IMR-90 (cell line): ENCODE data around the gene FLT1. TPM values are rescaled to one million over a fixed set of nuclear protein-coding genes. Genes with fewer than 3 reads are reported as not detected.

Experiments
- ATAC-seq: fragments of 200-7000 bp; cut with Tn5 transposase; 2 replicates; pipeline ENCODE4 v1.9.1; 2020; ENCODE audit warnings: low read depth, mild to moderate bottlenecking, moderate library complexity
- BruUV-seq: library from RNA; stranded (reverse); fragments of 400-500 nt; replicated peaks from 2 replicates; lab custom pipeline; 2021; lab: Mats Ljungman, UMichigan
- CTCF ChIA-PET: fragments of 300-600 bp; formaldehyde crosslinking; extraction: SDS; loops from one replicate; lab custom pipeline; 2021; ENCODE audit warnings: antibody characterized with exemption; lab: Yijun Ruan, JAX
- POLR2A ChIA-PET: fragments of 300-600 bp; sonication (Branson Sonifier 250); formaldehyde crosslinking; loops from one replicate; lab custom pipeline; 2022; ENCODE audit warnings: antibody characterized with exemption; ENCODE audit not compliant: unreplicated experiment; lab: Charles Lee
- DNase-seq: peaks from one replicate; pipeline ENCODE4 v3.0.0; 2013
- H2AFZ ChIP-seq: replicated peaks from 2 replicates; pipeline ENCODE3; 2013; ENCODE audit warnings: low read length, mild to moderate bottlenecking; ENCODE audit not compliant: poor library complexity
- H2AK5ac ChIP-seq: 2 replicates; pipeline ENCODE4 v1.6.1; 2013; ENCODE audit warnings: low read depth, low read length, inconsistent platforms
- H2AK9ac ChIP-seq: replicated peaks from 2 replicates; pipeline ENCODE3; 2013; ENCODE audit warnings: mild to moderate bottlenecking, low read depth, low read length, moderate library complexity; ENCODE audit not compliant: poor library complexity
- H2BK120ac ChIP-seq: 2 replicates; pipeline ENCODE4 v1.6.1; 2013; ENCODE audit warnings: low read depth, low read length, inconsistent platforms
- H2BK15ac ChIP-seq: 3 replicates; pipeline ENCODE4 v1.6.1; 2013; ENCODE audit warnings: low read depth, low read length, inconsistent platforms
- H2BK20ac ChIP-seq: 2 replicates; pipeline ENCODE4 v1.6.1; 2013; ENCODE audit warnings: low read depth, mild to moderate bottlenecking, inconsistent platforms, low read length, moderate library complexity
- H2BK5ac ChIP-seq: 2 replicates; pipeline ENCODE4 v1.6.1; 2013; ENCODE audit warnings: mild to moderate bottlenecking, low read depth, low read length, inconsistent platforms; ENCODE audit not compliant: poor library complexity, severe bottlenecking
- H3K14ac ChIP-seq: replicated peaks from 2 replicates; pipeline ENCODE4 v1.6.1; 2013; ENCODE audit warnings: low read depth, low read length, inconsistent platforms
- H3K18ac ChIP-seq: 2 replicates; pipeline ENCODE4 v1.6.1; 2013; ENCODE audit warnings: low read depth, low read length, control low read depth
- H3K23ac ChIP-seq: 2 replicates; pipeline ENCODE4 v1.6.1; 2013; ENCODE audit warnings: low read depth, low read length, inconsistent platforms
- H3K27ac ChIP-seq: 2 replicates; pipeline ENCODE4 v1.5.1; 2013; ENCODE audit warnings: mild to moderate bottlenecking, control low read depth, low read length; ENCODE audit not compliant: insufficient read depth
- H3K27me3 ChIP-seq: 2 replicates; pipeline ENCODE4 v1.6.1; 2013; ENCODE audit warnings: low read length; ENCODE audit not compliant: control insufficient read depth, insufficient read depth
- H3K36me3 ChIP-seq: 2 replicates; pipeline ENCODE4 v1.6.1; 2013; ENCODE audit warnings: low read length, mixed read lengths; ENCODE audit not compliant: control insufficient read depth, insufficient read depth
- H3K4ac ChIP-seq: 2 replicates; pipeline ENCODE4 v1.6.1; 2013; ENCODE audit warnings: low read depth, low read length, inconsistent platforms
- H3K4me1 ChIP-seq: 2 replicates; pipeline ENCODE4 v1.6.1; 2013; ENCODE audit warnings: low read length, mixed read lengths; ENCODE audit not compliant: control insufficient read depth, insufficient read depth
- H3K4me2 ChIP-seq: 2 replicates; pipeline ENCODE4 v1.6.1; 2013; ENCODE audit warnings: low read depth, mild to moderate bottlenecking, control low read depth, low read length, moderate library complexity
- H3K4me3 ChIP-seq: 2 replicates; pipeline ENCODE4 v1.5.1; 2013; ENCODE audit warnings: low read depth, mild to moderate bottlenecking, control low read depth, low read length, moderate library complexity; ENCODE audit not compliant: insufficient read depth
- H3K56ac ChIP-seq: 2 replicates; pipeline ENCODE4 v1.6.1; 2013; ENCODE audit warnings: low read length, inconsistent platforms; ENCODE audit not compliant: insufficient read depth; ENCODE audit errors: extremely low read depth
- H3K79me1 ChIP-seq, 2 experiments: 2 replicates each; pipeline ENCODE4 v1.6.1; 2013; ENCODE audit warnings: low read length in 2 of 2, inconsistent platforms in 1 of 2, low read depth in 1 of 2
- H3K9ac ChIP-seq: 2 replicates; pipeline ENCODE4 v1.6.1; 2013; ENCODE audit warnings: low read depth, low read length, control low read depth
- H3K9me1 ChIP-seq: 2 replicates; pipeline ENCODE4 v1.6.1; 2013; ENCODE audit warnings: low read length, inconsistent platforms; ENCODE audit not compliant: insufficient read depth
- H3K9me3 ChIP-seq: 2 replicates; pipeline ENCODE4 v1.6.1; 2013; ENCODE audit warnings: low read length; ENCODE audit not compliant: control insufficient read depth, insufficient read depth
- H4K20me1 ChIP-seq: 2 replicates; pipeline ENCODE4 v1.6.1; 2013; ENCODE audit warnings: low read length, inconsistent platforms; ENCODE audit not compliant: insufficient read depth
- H4K5ac ChIP-seq: 2 replicates; pipeline ENCODE4 v1.6.1; 2013; ENCODE audit warnings: mild to moderate bottlenecking, low read depth, low read length, control low read depth
- H4K8ac ChIP-seq, 2 experiments: 2 replicates each; pipeline ENCODE4 v1.6.1; 2013; ENCODE audit warnings: low read depth in 2 of 2, low read length in 2 of 2, control low read depth in 1 of 2, inconsistent platforms in 1 of 2
- H4K91ac ChIP-seq: 2 replicates; pipeline ENCODE4 v1.6.1; 2013; ENCODE audit warnings: low read depth, low read length, inconsistent platforms; ENCODE audit not compliant: insufficient read depth
- FOS ChIP-seq: fragments of 150-350 bp; IDR thresholded peaks from 2 replicates; pipeline ENCODE4 v1.6.1; 2016; ENCODE audit warnings: low read depth, low read length
- MAFK ChIP-seq: IDR thresholded peaks from 2 replicates; pipeline ENCODE4 v1.6.1; 2012; ENCODE audit warnings: low read depth, low read length, improper control_type of control experiment
- WGBS, 2 experiments: methylation state at CpG; one replicate each; pipeline versions ENCODE4 v1.1.5 to v1.1.7; 2013; ENCODE audit warnings: missing lambda C conversion rate in 2 of 2; ENCODE audit not compliant: insufficient read length in 1 of 2; ENCODE audit errors: extremely low coverage in 2 of 2; 5-methylcytosine and 5-hydroxymethylcytosine counted together
- dilution Hi-C: fragments of 300-500 bp; cut with HindIII; formaldehyde crosslinking; loops from one replicate; pipeline ENCODE4 v1.14.3; 2018; ENCODE audit warnings: low sequenced_read_pairs; ENCODE audit not compliant: unreplicated experiment
- in situ Hi-C: fragments of 300-500 bp; cut with MboI; formaldehyde crosslinking; loops from 3 replicates; pipeline ENCODE4 v1.14.3; 2019; ENCODE audit warnings: low sequenced_read_pairs, inconsistent platforms, mixed read lengths
- intact Hi-C: fragments of 100-400 bp; cut with micrococcal nuclease; formaldehyde crosslinking; loops from 2 replicates; pipeline ENCODE4 v1.10.0; 2022
- polyA plus RNA-seq, 3 experiments: library from polyadenylated mRNA; depleted of rRNA; stranded (reverse); fragments of >200 nt; gene quantifications; 2 replicates each; pipeline ENCODE4 v1.2.3, GENCODE V29; 2012; ENCODE audit warnings: low replicate concordance in 1 of 3
- total RNA-seq: library from RNA; depleted of rRNA; stranded (reverse); fragments of >200 nt; gene quantifications from 2 replicates; pipeline ENCODE4 v1.2.3, GENCODE V29; 2012

Gene FLT1
- total and polyA plus RNA-seq, 2 of the 4 experiments (the other 2 are of a cell fraction): 4.5 to 10.4 TPM

- Histone ChIP-seq H3K27me3 (peaks cover 5% of the 10 kb centered on the region; the same call in 1 of the 2 replicates), H3K27ac (no peak overlapping the region), H4K20me1 (peaks cover 5% of the 10 kb centered on the region; the same call in 1 of the 2 replicates), H2BK15ac (no peak overlapping the region), H2BK20ac (no peak overlapping the region), H3K56ac (no peak overlapping the region), H3K79me1 (no peaks in the 10 kb centered on the region), H3K14ac (no peak overlapping the region), H2AFZ (no peak overlapping the region), H3K9me3 (no peaks in the 10 kb centered on the region), H3K4me3 (no peak overlapping the region), H3K9ac (no peak overlapping the region), H2BK120ac (no peak overlapping the region), H4K8ac (no peak overlapping the region), H3K4me1 (peaks cover 2% of the 10 kb centered on the region; the same call in 1 of the 2 replicates), H3K9me1 (no peaks in the 10 kb centered on the region; the same call in 1 of the 2 replicates), H3K36me3 (no peaks in the 10 kb centered on the region), H2AK5ac (no peak overlapping the region), H3K4ac (no peak overlapping the region), H3K23ac (no peak overlapping the region), H4K5ac (no peak overlapping the region), H3K18ac (no peak overlapping the region), H3K4me2 (no peak overlapping the region), H4K91ac (no peak overlapping the region), H2BK5ac (no peak overlapping the region), H2AK9ac (no peak overlapping the region)
- POLR2A ChIA-PET: no interaction called here
- DNase-seq (no peak), ATAC-seq (no peak)
- intact Hi-C loops: loop anchor here (2.0 to 5.0 kb wide), 4 partner anchors 157 to 339 kb away; partner anchors contain the start of genes FLT1, PAN3 and POMP
- no CpG with 5 or more reads among the region's 6 CpGs for WGBS, 2 experiments
- dilution Hi-C loops: no loop called here
- TF ChIP-seq FOS: no peak
- peak; percentile 51 for TF ChIP-seq MAFK
- CTCF ChIA-PET: no interaction called here
- in situ Hi-C loops: loop anchor here (5.0 to 10.0 kb wide), 2 partner anchors 322 to 475 kb away; no protein-coding TSS in a partner anchor
- BruUV-seq: no TSS peak
These were observed 174.7 kb downstream of the FLT1 start for GRCh38 chr13:28320209-28320608.
